ENCODE measurements around the gene IQCE. TPM values are rescaled to one million over a fixed set of nuclear protein-coding genes. Genes with fewer than 3 reads are reported as not detected.

IQCE gene
- total and polyA plus RNA-seq, 2 experiments from 2014 or later: 14.7 to 14.9 TPM

GRCh38 chr7:2517678-2518507 lies 40.9 kb upstream of the IQCE start:
- in situ Hi-C loops (cut with MboI): no loop called here
- WGBS, 2 experiments (ENCODE audit: low coverage in 1 of 2, low lambda C conversion rate in 2 of 2, missing lambda C conversion rate in 2 of 2): 73 to 75% methylated on average over 18 of the region's 18 CpGs
- Histone ChIP-seq H3K4me2 (ENCODE audit: unreplicated experiment) (peak overlapping the region; percentile 49), H3K36me3 (ENCODE audit: low read depth) (no peaks in the 10 kb centered on the region), H3K4me3 (no peak overlapping the region), H3K27me3 (replicated peaks; ENCODE audit: insufficient read depth) (no peaks in the 10 kb centered on the region), H2AFZ (no peak overlapping the region), H3F3A (ENCODE audit: insufficient read depth) (no peaks in the 10 kb centered on the region), H4K20me1 (ENCODE audit: insufficient read depth) (no peaks in the 10 kb centered on the region), H3K4me1 (ENCODE audit: insufficient read depth) (peaks cover 38% of the 10 kb centered on the region), H3K9me3 (ENCODE audit: low read depth) (no peaks in the 10 kb centered on the region), H3K9me2 (ENCODE audit: insufficient read depth) (no peaks in the 10 kb centered on the region), H3K9ac (no peak overlapping the region), H3K27ac (peak overlapping the region; percentile 17; the same call in 1 of the 2 replicates), H3K79me2 (ENCODE audit: insufficient read depth) (0 out of 2 replicates have a peak, but pooled peaks cover 6% of the 10 kb centered on the region)
- TF ChIP-seq EZH2 (IDR thresholded peaks at IDR 0.05; ENCODE audit: insufficient read depth, poor library complexity, severe bottlenecking) (no peak), EZH2phosphoT487 (IDR thresholded peaks at IDR 0.05; ENCODE audit: insufficient read depth, low read depth) (no peak)
- peak; percentile 51 for DNase-seq

DNA sequence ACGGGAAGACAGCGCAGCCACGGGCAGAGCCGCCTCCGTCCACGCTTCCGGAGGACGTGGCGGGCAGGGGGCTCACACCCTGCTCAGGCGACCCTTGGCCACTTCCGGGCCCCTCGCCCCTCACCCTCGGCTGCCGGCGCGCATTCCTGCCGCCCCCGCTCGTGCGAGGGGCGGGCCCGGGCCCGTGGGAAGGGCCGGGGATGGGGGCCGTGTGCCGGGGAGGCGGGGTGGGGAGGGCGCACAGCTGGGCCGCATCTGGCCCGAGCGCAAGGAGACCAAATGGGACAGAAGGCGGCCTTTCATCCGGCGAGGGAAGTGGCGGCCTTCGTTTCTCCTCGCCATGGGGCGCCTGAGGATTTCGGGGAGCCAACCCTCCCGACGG lies 40.1 kb upstream of the IQCE start:
- no peak for TF ChIP-seq EZH2 (IDR thresholded peaks at IDR 0.05; ENCODE audit: insufficient read depth, poor library complexity, severe bottlenecking)
- no peak for TF ChIP-seq EZH2phosphoT487 (IDR thresholded peaks at IDR 0.05; ENCODE audit: insufficient read depth, low read depth)
- H3K9me3 ChIP-seq (ENCODE audit: low read depth): no peaks in the 10 kb centered on the region
- DNase-seq: peak; percentile 30
- peaks cover 38% of the 10 kb centered on the region for H3K4me1 ChIP-seq (ENCODE audit: insufficient read depth)
- peak overlapping the region; percentile 68 for H3K4me3 ChIP-seq
- H3K79me2 ChIP-seq (ENCODE audit: insufficient read depth): 0 out of 2 replicates have a peak, but pooled peaks cover 6% of the 10 kb centered on the region
- no peaks in the 10 kb centered on the region for H3K9me2 ChIP-seq (ENCODE audit: insufficient read depth)
- H3K4me2 ChIP-seq (ENCODE audit: unreplicated experiment): peak overlapping the region; percentile 83
- peak overlapping the region; percentile 66 for H2AFZ ChIP-seq
- H3K9ac ChIP-seq: peak overlapping the region; percentile 52
- H3F3A ChIP-seq (ENCODE audit: insufficient read depth): no peaks in the 10 kb centered on the region
- no peaks in the 10 kb centered on the region for H3K27me3 ChIP-seq (replicated peaks; ENCODE audit: insufficient read depth)
- in situ Hi-C loops (cut with MboI): no loop called here
- no peaks in the 10 kb centered on the region for H3K36me3 ChIP-seq (ENCODE audit: low read depth)
- 14 to 36% methylated on average over 12 to 41 of the region's 41 CpGs for WGBS, 2 experiments (ENCODE audit: low coverage in 1 of 2, low lambda C conversion rate in 2 of 2, missing lambda C conversion rate in 2 of 2)
- H3K27ac ChIP-seq: no peak overlapping the region
- no peaks in the 10 kb centered on the region for H4K20me1 ChIP-seq (ENCODE audit: insufficient read depth)

GRCh38 chr7:2519119-2519930 lies 39.5 kb upstream of the IQCE start, which contains the start of gene LFNG:
Gene LFNG (plus strand): TSS chr7:2519774. CDS start chr7:2519862, 88 bp downstream.
- H3K9ac ChIP-seq: peak within 1 kb of the TSS; percentile 52
- 2% methylated on average over 31 to 39 of the region's 95 CpGs for WGBS, 2 experiments (ENCODE audit: low coverage in 1 of 2, low lambda C conversion rate in 2 of 2, missing lambda C conversion rate in 2 of 2)
- TF ChIP-seq EZH2 (IDR thresholded peaks at IDR 0.05; ENCODE audit: insufficient read depth, poor library complexity, severe bottlenecking) (no peak), EZH2phosphoT487 (IDR thresholded peaks at IDR 0.05; ENCODE audit: insufficient read depth, low read depth) (no peak)
- no peaks in the 10 kb centered on the region for H3K27me3 ChIP-seq (replicated peaks; ENCODE audit: insufficient read depth)
- H4K20me1 ChIP-seq (ENCODE audit: insufficient read depth): no peaks in the 10 kb centered on the region
- peak within 1 kb of the TSS; percentile 69 for H3K4me3 ChIP-seq
- H3K9me2 ChIP-seq (ENCODE audit: insufficient read depth): no peaks in the 10 kb centered on the region
- no peak within 1 kb of the TSS for H3K27ac ChIP-seq
- H2AFZ ChIP-seq: peak within 1 kb of the TSS; percentile 66
- no peaks in the 10 kb centered on the region for H3F3A ChIP-seq (ENCODE audit: insufficient read depth)
- DNase-seq: peak; percentile 94
- H3K36me3 ChIP-seq (ENCODE audit: low read depth): no peaks in the 10 kb centered on the region
- in situ Hi-C loops (cut with MboI): no loop called here
- peaks cover 38% of the 10 kb centered on the region for H3K4me1 ChIP-seq (ENCODE audit: insufficient read depth)
- 0 out of 2 replicates have a peak, but pooled peaks cover 6% of the 10 kb centered on the region for H3K79me2 ChIP-seq (ENCODE audit: insufficient read depth)
- peak within 1 kb of the TSS; percentile 83 for H3K4me2 ChIP-seq (ENCODE audit: unreplicated experiment)
- no peaks in the 10 kb centered on the region for H3K9me3 ChIP-seq (ENCODE audit: low read depth)

DNA sequence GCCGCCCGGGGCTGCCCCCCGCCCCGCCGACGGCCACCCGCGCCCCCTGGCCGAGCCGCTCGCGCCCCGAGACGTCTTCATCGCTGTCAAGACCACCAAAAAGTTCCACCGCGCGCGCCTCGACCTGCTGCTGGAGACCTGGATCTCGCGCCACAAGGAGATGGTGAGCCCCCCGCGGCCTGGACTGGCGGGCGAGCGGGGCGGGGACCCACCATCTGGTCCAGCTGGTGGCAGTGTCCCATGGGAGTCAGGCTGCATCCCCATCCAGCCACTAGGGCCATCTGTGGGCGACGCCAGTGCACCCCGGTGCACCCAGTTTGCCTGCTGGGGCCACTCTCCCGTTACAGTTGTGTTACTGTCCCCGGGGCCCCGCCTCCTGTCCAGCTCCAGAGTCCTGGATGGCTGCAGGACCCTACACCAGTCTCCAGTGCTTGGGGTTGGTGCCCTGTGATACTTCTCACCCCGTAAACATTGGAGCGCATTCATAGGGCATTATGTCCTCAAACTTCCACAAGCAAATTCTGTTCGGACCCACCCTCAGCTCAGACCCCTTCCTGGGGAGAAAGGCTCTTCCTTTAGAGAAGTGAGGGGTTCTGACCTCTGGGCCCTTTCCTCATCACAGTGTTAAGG lies 38.5 kb upstream of the IQCE start:
- Histone ChIP-seq H3F3A (ENCODE audit: insufficient read depth) (no peaks in the 10 kb centered on the region), H3K4me3 (peak overlapping the region; percentile 69), H2AFZ (no peak overlapping the region), H3K27me3 (replicated peaks; ENCODE audit: insufficient read depth) (no peaks in the 10 kb centered on the region), H3K79me2 (ENCODE audit: insufficient read depth) (0 out of 2 replicates have a peak, but pooled peaks cover 6% of the 10 kb centered on the region), H3K9ac (peak overlapping the region; percentile 22; the same call in 1 of the 2 replicates), H3K4me2 (ENCODE audit: unreplicated experiment) (peak overlapping the region; percentile 67), H3K9me2 (ENCODE audit: insufficient read depth) (no peaks in the 10 kb centered on the region), H3K9me3 (ENCODE audit: low read depth) (no peaks in the 10 kb centered on the region), H3K36me3 (ENCODE audit: low read depth) (no peaks in the 10 kb centered on the region), H3K27ac (no peak overlapping the region), H3K4me1 (ENCODE audit: insufficient read depth) (peaks cover 38% of the 10 kb centered on the region), H4K20me1 (ENCODE audit: insufficient read depth) (no peaks in the 10 kb centered on the region)
- TF ChIP-seq EZH2phosphoT487 (IDR thresholded peaks at IDR 0.05; ENCODE audit: insufficient read depth, low read depth): no peak
- no peak for TF ChIP-seq EZH2 (IDR thresholded peaks at IDR 0.05; ENCODE audit: insufficient read depth, poor library complexity, severe bottlenecking)
- DNase-seq: peak; percentile 60
- WGBS, 2 experiments (ENCODE audit: low coverage in 1 of 2, low lambda C conversion rate in 2 of 2, missing lambda C conversion rate in 2 of 2): 6 to 11% methylated on average over 14 to 31 of the region's 37 CpGs
- in situ Hi-C loops (cut with MboI): no loop called here

Measured in GM23248 (cell line).